PFSK-1 (cell line): ENCODE measurements around the gene CNEP1R1.

Experiments used
- FOXP2 ChIP-seq: optimal IDR thresholded peaks from 2 replicates; pipeline ENCODE3; 2011; ENCODE audit warnings: borderline replicate concordance, control low read depth, inconsistent platforms; ENCODE audit not compliant: insufficient read depth; ENCODE audit errors: extremely low read length, extremely low read depth
- POLR2AphosphoS5 ChIP-seq: IDR thresholded peaks from 2 replicates; pipeline ENCODE4 v1.6.1; 2012; ENCODE audit warnings: low read depth, mild to moderate bottlenecking, control low read depth, low read length, moderate library complexity
- SIN3A ChIP-seq: IDR thresholded peaks from 2 replicates; pipeline ENCODE4 v1.6.1; 2012; ENCODE audit warnings: mild to moderate bottlenecking, low read length, moderate library complexity, borderline replicate concordance; ENCODE audit not compliant: insufficient read depth
- TAF1 ChIP-seq: IDR thresholded peaks from 2 replicates; pipeline ENCODE4 v1.6.1; 2012; ENCODE audit warnings: low read length, control low read depth, borderline replicate concordance; ENCODE audit not compliant: insufficient read depth
- TF ChIP-seq, protein P1 (sequence below), 2 experiments: IDR thresholded peaks; 2 replicates each; pipeline versions ENCODE4 v1.6.1 to v1.8.0; 2011 to 2012; ENCODE audit warnings: low read depth in 2 of 2, low read length in 2 of 2, control low read depth in 1 of 2, inconsistent platforms in 1 of 2, mild to moderate bottlenecking in 1 of 2, moderate library complexity in 1 of 2; ENCODE audit not compliant: insufficient read depth in 1 of 2

DNA sequence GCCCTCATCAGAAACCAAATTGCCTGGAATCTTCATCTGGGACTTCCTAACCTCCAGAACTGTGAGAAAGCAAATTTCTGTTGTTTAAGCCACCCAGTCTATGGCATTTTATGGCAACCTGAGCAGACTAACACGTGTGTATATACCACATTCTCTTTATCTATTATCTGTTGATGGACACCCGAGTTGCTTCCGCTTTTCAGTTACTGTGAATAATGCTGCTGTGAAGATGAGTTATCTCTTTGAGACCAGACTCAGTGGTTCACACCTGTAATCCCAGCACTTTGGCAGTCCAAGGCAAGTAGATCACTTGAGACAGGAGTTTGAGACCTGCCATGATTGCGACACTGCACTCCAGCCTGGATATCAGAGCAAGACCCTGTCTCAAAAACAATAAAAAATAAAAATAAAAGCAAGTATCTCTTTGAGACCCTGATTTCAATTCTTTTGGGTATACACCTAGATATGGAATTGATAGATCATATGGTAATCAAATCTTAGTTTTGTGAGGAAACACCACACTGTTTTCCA lies 27.2 kb upstream of the CNEP1R1 start:
- TF ChIP-seq TAF1 (no peak), POLR2AphosphoS5 (no peak), SIN3A (no peak), FOXP2 (no peak)
- TF ChIP-seq, protein P1, sequence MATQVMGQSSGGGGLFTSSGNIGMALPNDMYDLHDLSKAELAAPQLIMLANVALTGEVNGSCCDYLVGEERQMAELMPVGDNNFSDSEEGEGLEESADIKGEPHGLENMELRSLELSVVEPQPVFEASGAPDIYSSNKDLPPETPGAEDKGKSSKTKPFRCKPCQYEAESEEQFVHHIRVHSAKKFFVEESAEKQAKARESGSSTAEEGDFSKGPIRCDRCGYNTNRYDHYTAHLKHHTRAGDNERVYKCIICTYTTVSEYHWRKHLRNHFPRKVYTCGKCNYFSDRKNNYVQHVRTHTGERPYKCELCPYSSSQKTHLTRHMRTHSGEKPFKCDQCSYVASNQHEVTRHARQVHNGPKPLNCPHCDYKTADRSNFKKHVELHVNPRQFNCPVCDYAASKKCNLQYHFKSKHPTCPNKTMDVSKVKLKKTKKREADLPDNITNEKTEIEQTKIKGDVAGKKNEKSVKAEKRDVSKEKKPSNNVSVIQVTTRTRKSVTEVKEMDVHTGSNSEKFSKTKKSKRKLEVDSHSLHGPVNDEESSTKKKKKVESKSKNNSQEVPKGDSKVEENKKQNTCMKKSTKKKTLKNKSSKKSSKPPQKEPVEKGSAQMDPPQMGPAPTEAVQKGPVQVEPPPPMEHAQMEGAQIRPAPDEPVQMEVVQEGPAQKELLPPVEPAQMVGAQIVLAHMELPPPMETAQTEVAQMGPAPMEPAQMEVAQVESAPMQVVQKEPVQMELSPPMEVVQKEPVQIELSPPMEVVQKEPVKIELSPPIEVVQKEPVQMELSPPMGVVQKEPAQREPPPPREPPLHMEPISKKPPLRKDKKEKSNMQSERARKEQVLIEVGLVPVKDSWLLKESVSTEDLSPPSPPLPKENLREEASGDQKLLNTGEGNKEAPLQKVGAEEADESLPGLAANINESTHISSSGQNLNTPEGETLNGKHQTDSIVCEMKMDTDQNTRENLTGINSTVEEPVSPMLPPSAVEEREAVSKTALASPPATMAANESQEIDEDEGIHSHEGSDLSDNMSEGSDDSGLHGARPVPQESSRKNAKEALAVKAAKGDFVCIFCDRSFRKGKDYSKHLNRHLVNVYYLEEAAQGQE (IDR thresholded peaks at IDR 0.05; ENCODE audit: insufficient read depth in 1 of 2, low read depth in 2 of 2, low read length in 2 of 2), result no peak
